ENCODE data around the gene CCL13.
A peak's percentile ranks its signal among the peaks of the same experiment; 100 is the strongest.

The CCL13 gene

GRCh38 chr17:34386343-34386696 lies 30.0 kb downstream of the CCL13 start:
- no peak for DNase-seq

DNA sequence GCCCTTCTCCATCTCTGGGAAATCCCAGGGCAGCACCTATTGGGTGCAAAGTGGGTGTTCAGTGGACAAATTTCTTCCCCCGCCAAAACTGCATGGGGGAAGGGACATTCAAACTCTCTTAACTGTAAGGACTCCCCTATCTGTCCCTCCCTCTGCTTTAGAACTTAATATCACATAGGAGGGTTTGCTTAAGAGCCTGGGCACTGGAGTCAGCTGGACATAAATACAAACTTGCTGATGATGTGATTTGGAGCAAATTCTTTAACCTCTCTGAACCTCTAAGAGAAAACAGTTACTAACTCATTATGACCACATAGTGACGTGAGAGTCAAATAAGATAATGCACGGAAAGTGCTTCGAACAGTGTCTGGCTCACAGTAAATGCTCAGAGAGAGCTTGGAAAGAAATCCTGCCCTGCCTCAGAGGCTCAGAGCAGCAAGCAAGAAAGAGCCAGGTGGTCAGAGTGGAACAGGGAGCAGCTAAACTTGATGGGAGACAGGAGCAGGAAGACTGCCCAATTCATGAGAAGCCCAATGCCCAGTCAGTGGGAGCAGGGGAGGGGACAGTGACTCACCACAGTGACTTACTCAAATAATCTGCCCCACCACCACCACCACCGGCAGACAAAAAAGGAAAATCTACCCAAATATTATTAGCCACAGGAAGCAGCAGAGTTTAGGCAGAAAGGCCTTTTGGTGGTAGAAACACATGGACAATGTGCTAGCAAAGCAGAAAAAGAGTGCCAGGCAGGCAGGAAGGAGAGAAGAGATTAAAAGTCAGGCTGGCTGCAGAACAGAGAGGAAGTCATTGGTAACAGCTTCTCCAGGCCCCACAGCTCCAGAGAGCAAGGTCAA lies 30.6 kb downstream of the CCL13 start:
- peak in 1 of 2 donors; percentile 16 for DNase-seq

GRCh38 chr17:34387566-34387965 lies 31.3 kb downstream of the CCL13 start:
- DNase-seq: no peak

GRCh38 chr17:34389126-34389750 lies 33.0 kb downstream of the CCL13 start:
- DNase-seq: no peak

DNA sequence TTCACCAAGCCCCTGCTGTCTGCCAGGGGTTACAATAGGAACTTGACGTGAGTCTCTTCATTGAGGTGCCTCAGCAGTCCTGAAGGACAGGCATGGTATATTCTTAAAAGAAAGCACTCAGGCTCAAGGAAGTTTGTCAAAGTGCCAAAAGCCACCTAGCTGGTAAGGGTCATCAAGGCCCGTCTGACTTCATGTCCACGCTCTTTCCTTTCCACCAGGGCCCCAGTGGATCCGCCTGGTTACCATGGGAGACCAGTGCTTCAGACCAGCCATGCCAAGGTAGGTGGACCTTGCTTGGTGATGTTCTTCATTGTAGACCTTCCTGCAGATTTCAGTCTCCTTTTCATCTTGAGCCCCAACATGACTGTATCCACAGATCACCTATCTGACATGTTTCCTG lies 34.4 kb downstream of the CCL13 start:
- DNase-seq: no peak

GRCh38 chr17:34391241-34391640 lies 35.0 kb downstream of the CCL13 start:
- no peak for DNase-seq

DNA sequence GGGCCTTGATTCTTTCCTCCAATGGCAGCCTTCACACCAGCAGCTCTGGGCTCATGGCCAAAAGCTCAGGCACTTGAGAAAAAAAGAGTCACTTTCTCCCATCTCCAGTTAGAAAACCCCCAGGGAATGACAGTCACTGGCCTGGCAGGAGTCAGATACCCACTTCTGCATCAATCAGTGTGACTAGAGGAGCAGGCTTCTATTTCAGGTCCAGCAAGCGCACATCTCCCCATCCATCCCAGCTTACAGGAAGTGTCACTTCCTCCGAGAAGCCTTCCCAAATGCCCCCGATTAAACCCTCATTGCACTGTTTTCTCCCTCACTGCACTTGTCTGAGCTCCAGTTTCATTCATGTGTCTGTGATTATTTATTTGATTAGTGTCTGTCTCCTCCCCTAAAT lies 37.1 kb downstream of the CCL13 start:
- no peak for DNase-seq

- DNase-seq: no peak
These were observed 41.0 kb downstream of the CCL13 start for GRCh38 chr17:34397265-34397664.

DNA sequence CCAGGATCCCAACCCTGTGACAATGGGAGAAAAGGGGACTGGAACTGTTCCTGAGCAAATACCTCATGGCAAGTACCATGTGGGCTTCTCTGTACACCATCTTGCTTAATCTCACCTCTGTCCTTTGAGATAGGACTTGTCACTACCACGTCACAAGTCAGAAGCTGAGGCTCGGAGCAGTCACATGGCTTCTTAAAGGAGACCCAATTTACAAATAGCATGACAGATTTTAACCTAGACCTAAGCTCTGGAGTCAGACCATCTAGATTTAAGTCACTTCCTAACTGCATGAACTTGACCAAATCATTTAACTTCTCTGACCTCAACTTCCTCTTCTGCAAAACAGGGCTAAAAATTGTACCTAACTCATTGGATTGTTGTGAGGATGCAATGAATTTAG lies 42.7 kb downstream of the CCL13 start:
- DNase-seq: no peak

DNA sequence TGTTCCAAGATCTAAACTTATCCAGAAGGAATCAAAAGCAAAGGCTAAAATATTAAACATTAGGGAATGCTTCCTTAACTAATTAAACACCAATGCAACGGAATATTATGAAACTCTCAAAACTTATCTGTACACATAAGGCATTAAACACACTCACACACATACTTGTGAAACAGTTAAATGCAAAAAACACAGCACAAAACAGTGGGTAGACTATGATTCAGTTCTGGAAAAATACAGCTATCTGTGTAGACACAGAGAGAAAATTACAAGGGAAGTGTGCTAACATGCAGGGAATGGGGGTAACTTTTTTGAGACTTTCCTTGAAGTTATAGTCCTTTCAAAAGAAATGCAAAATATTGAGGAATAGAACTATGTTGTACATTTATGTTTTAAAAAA lies 43.4 kb downstream of the CCL13 start:
- no peak for DNase-seq

DNA sequence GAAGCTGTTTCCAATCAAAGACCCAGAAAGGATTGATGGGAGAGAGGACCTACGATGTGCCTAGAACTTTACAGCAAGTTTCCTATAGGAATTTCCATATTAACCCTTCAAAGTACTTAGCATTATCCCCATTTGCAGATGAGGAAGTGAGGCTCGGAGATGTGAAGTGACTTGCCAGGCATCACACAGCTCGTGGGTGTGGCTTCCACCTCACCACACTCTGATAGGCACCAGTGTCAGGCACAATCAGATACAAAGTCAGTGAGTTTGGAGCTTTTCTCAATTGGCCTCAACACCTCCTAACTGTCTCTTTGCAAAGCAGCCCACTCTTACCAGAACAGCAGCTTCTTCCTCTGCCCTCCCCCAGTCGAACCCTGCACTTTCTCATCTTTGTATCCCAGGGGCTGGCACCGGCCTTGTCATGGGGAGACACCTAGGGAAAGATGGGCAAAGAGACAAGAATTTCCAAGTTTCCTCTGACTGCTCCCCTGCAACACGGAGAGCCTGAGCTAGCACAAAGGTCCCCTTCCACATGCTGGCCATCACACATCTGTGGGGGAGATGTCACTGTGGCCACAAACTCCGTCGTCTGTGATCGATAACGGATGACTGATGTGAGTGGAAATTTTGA lies 44.1 kb downstream of the CCL13 start:
- DNase-seq: no peak

GRCh38 chr17:34401165-34401564 lies 44.9 kb downstream of the CCL13 start:
- no peak for DNase-seq

DNA sequence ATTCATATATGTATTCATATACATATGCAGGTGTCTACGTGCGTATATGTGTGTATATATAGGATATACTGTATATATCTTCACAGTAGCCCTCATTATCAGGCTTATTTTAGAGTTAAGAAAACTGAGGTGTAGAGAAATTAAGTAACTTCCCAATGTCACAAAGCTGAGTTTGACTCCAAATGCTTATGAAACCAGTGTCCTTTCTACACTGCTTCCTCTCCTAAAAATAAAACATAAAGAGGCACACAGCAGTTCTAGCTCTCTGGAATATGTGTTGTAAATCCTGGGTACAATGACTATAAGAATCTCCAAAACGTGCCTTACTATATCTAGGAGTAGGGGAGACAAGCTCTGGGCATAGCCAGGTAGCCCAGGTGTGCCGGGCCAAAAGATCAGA lies 46.7 kb downstream of the CCL13 start:
- no peak for DNase-seq

- no peak for DNase-seq
These were observed 49.9 kb downstream of the CCL13 start for GRCh38 chr17:34406226-34406625.

Measured in CD4-positive, alpha-beta T cell treated with Interleukin-1 beta for 1 hour (primary cell).